ENCODE data around the gene GLYR1.

The GLYR1 gene

DNA sequence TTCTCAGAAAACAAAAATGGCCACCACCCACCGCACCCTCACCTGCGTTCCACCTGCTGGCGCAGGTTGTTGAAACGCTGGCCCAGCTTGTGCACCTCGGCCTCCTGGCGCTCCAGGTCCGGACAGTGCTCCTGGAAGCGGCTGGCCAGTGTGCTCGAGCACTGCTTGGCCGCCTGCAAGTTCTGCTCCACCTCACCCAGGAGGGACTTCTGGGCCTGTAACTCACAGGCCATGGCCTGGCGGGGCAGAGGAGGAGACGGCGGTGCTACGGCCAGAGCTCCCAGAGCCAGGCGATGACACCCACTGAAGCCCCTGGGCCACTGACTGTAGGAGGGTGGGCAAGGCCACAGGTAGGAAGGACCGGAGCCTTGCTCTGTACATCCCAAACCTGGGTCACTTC, 43.6 kb upstream of the GLYR1 start:
- no peak for TF ChIP-seq YY1 (IDR thresholded peaks at IDR 0.05; ENCODE audit: low read depth)
- TF ChIP-seq, protein P1, sequence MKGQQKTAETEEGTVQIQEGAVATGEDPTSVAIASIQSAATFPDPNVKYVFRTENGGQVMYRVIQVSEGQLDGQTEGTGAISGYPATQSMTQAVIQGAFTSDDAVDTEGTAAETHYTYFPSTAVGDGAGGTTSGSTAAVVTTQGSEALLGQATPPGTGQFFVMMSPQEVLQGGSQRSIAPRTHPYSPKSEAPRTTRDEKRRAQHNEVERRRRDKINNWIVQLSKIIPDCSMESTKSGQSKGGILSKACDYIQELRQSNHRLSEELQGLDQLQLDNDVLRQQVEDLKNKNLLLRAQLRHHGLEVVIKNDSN (IDR thresholded peaks at IDR 0.05): no peak
- no peak for TF ChIP-seq FOXM1 (IDR thresholded peaks at IDR 0.05; ENCODE audit: borderline replicate concordance, low read depth)

DNA sequence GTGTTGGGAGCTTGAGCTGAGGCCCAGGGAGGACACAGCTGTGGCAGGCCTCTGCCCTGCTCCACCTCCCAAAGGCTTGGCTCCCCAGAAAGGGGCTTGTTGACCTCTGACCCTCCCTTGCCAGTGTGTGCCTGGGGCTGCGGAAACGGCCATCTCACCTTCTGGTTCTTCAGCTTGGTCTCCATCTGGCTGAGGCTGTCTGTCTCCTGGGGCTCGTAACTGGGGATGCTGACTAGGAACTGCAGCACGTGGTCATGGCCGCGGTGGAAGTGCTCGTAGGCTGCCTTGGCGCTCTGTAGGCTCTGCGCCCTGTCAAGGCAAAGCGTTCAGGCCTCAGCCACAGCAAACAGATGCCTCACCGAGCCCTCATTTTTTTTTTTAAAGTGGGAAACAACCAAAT, 42.9 kb upstream of the GLYR1 start:
- TF ChIP-seq EGR1 (IDR thresholded peaks at IDR 0.05) (no peak), MAX (IDR thresholded peaks at IDR 0.05) (no peak), ZBTB7A (IDR thresholded peaks at IDR 0.05; ENCODE audit: low read depth) (no peak), TEAD4 (IDR thresholded peaks at IDR 0.05) (no peak), REST (IDR thresholded peaks at IDR 0.05; ENCODE audit: low read depth) (no peak), RAD21 (IDR thresholded peaks at IDR 0.05; ENCODE audit: low read depth) (no peak), CREB1 (IDR thresholded peaks at IDR 0.05; ENCODE audit: low read depth) (no peak), EP300 (IDR thresholded peaks at IDR 0.05; ENCODE audit: borderline replicate concordance) (no peak), YY1 (IDR thresholded peaks at IDR 0.05; ENCODE audit: low read depth) (no peak), TCF12 (IDR thresholded peaks at IDR 0.05; ENCODE audit: low read depth) (no peak), FOXM1 (IDR thresholded peaks at IDR 0.05; ENCODE audit: borderline replicate concordance, low read depth) (no peak), CEBPB (IDR thresholded peaks at IDR 0.05) (no peak), NFIC (IDR thresholded peaks at IDR 0.05) (no peak), TAF1 (IDR thresholded peaks at IDR 0.05; ENCODE audit: low read depth) (no peak)
- TF ChIP-seq, protein P1 (IDR thresholded peaks at IDR 0.05): no peak

DNA sequence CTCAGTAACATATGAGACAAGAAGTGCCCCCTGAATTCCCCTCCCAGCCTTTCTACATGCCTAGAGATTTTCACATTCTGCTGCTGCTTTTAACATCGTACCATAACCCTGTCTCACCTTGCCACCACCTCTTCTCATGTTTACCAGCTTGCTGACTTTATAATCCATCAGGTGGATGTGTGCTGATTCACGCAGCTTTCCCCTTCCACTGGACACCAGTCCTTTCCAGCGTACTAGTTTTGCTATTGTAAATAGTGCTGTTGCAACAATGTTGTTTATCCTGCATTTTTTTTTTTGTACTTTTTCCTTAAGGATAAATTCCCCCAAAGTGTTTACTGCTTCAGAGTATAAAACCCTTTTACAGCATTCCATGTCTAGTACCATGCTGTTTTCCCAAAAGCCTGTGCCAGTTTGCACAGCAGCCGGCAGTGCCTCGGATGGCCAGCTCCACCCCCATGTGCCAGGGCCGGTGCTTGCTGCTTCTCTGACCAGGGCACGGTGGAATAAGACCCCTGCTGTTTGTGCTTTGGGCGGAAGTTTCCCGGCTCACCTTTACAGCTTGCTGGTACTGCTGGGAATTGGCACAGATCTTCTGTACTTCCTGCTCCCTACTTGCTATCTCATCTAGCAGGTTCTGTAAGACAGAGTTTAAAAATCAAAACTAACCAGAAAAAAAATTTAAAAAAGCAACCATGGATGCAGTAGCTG, 41.5 kb upstream of the GLYR1 start:
- TF ChIP-seq NFIC (IDR thresholded peaks at IDR 0.05) (peak; percentile 60; the same call in 1 of the 2 replicates), MAX (IDR thresholded peaks at IDR 0.05) (0 out of 2 replicates have a peak, but pooled peaks have one; percentile 26), REST (IDR thresholded peaks at IDR 0.05; ENCODE audit: low read depth) (no peak), TCF12 (IDR thresholded peaks at IDR 0.05; ENCODE audit: low read depth) (0 out of 2 replicates have a peak, but pooled peaks have one; percentile 20)

- TF ChIP-seq REST (IDR thresholded peaks at IDR 0.05; ENCODE audit: low read depth) (no peak), YY1 (IDR thresholded peaks at IDR 0.05; ENCODE audit: low read depth) (no peak), FOXM1 (IDR thresholded peaks at IDR 0.05; ENCODE audit: borderline replicate concordance, low read depth) (no peak), TEAD4 (IDR thresholded peaks at IDR 0.05) (no peak), RAD21 (IDR thresholded peaks at IDR 0.05; ENCODE audit: low read depth) (no peak), NFIC (IDR thresholded peaks at IDR 0.05) (no peak), TCF12 (IDR thresholded peaks at IDR 0.05; ENCODE audit: low read depth) (no peak), EGR1 (IDR thresholded peaks at IDR 0.05) (no peak), EP300 (IDR thresholded peaks at IDR 0.05; ENCODE audit: borderline replicate concordance) (no peak), MAX (IDR thresholded peaks at IDR 0.05) (no peak), TAF1 (IDR thresholded peaks at IDR 0.05; ENCODE audit: low read depth) (no peak), ZBTB7A (IDR thresholded peaks at IDR 0.05; ENCODE audit: low read depth) (no peak), CEBPB (IDR thresholded peaks at IDR 0.05) (no peak)
- TF ChIP-seq, protein P1 (IDR thresholded peaks at IDR 0.05): no peak
These were observed 39.1 kb upstream of the GLYR1 start for GRCh38 chr16:4886151-4886550.

All from Ishikawa (cell line).